ENCODE results near the gene TMIE.

Gene TMIE

DNA sequence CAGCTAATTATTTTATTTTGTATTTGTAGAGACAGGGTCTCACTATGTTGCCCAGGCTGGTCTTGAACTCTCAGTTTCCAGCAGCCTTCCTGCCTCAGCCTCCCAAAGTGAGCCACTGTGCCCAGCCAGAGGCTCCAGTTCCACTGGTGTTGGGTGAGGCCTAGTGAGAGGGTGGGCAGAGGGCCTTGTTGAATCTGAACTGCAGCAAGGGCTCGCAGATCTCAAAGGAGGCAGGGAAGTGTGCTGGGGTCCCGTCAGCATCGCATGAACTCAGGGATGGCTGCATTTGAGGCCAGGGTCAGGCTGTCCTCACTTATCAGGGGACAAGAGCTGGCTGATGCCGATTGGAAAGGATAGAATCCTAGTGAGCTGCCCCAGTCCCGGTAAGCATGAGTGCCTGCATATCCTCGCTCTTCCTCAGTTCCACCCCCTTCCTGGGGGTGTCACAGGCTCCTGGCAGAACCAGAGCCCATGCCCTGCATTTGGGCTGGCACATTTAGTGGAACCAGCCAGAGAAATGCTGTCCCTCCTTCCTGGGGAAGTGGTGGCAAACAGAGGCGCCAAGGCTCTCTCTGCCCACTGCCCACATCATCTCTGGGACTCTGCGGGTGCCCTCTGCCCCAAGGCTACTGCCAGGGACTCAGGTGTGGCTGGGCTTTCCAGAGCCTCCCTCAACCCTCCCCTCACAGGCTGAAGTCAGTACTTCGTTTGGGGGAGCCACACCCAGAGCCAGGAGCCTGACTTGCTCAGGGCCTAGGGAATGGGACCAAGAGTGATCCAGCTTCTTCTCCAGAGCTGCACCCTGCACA is 31.8 kb upstream of the TMIE start:
- DNase-seq = no peak

DNA sequence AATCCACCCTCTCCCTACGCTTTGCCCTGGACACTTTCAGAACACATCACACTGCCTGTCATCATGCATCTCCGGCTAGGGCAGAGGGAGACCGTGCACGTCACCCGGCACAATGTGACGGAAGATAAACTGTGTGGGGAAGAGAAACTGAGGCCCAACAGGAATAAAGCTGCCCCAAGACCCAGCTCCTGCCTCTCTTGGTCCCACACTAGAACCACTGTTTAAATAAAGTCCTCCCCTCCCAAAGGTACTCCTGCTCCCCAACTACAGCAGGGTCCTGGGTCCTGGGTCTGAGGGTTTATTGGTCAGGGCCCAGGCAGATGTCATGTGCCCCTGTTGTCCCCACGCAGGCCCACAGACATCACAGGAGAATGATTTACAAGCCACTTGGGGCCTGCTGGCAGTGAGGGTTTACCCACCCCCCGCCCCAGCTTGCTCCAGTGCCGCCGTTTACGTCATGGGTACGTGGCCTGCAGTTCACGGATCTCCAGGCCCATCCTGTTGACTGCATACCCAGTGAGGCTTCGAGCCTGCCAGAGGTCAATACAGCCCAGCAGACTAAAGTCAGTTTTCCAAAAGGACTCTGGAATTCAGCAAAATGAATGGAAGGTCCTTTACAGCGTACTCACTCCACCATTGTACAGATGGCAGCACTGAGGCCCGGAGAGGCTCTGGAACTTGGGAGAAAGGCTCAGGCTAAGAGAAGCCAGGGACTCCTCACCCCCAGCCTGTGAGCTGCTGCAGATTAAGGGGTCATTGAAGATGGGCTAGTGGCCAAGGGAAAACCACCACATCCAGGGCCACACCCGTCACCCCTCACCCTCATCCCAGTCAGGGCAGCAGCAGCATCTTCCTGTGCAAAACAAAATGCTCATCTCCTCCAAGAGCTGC is 30.9 kb upstream of the TMIE start:
- DNase-seq = no peak

DNA sequence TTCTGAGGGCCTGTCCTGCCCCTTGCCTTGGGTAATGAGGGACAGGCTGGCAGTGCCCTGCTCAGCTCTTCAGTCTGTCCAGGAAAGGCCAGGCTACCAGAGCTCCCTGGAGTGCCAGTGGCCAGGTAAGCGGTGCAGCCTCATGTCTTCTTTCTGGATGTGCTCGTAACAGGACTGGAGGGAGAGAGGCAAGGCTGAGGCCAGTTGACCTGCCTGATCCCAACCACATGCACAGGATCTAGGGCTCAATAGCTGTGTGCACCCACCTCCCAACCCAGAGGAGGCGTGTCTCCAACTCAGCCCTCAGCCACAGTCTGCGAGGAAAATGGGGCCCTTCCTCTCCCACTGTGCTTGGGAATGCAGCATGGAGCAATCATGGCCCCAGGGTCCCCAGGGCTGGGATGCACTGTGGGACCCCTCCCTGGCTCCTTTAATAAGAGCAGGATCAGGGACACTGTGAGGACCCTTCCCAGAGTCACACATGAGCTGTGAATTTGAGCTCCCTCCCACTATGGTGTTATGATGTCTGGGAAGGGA is 30.2 kb upstream of the TMIE start:
- no peak for DNase-seq

DNA sequence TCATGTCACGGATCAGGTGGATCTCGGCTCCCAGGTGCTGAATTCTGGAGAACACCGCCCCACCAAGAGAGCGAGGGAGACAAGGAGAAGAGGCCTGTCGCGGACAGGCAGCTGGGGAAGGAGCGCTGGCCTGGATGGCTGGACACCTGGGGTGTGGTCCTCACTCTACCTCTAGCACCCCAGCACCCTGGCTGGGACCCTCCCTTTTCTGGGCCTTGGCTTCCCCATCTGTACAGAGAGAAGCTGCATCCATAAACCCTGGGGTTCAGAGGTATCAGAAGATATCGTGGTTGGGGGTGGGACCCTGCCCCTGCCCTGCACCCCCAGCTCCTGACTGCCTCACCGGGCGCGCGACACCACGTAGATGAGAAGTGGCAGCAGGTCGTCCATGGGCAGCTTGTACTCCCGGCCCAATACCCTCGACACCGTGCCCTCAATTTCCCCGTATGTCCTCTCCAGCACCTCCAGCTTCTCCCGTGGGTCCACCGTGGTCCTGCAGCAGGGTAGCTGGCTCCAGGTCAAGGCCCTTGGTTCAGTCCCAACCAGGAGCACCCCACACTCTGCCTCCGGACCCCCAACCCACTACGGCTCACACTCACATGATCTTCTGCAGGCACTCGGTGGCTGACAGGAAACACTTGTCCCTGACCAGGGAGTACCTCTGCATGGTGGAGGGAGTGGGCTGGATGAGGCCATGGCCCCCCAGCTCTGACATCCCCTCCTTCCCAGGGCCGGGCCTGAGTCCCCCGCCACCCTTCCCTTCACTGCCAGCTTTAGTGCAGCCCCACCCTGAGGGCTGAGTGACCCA is 29.4 kb upstream of the TMIE start:
- no peak for DNase-seq

DNA sequence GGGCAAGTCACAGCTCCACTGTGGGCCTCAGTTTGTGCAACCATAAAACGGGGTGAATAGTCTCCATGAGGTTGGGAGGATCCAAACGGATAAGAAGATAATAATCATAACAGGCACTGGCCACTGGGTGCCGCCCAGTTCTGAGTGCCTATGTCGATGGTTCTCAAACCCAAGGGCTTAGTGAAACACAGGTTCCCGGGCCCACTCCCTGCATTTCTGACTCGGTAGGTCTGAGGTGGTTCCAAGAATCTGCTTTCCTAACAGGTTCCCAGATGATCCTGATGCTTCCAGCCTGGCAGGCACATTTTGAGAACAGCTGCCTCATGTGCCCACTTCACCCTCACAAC is 28.9 kb upstream of the TMIE start:
- DNase-seq = no peak

DNA sequence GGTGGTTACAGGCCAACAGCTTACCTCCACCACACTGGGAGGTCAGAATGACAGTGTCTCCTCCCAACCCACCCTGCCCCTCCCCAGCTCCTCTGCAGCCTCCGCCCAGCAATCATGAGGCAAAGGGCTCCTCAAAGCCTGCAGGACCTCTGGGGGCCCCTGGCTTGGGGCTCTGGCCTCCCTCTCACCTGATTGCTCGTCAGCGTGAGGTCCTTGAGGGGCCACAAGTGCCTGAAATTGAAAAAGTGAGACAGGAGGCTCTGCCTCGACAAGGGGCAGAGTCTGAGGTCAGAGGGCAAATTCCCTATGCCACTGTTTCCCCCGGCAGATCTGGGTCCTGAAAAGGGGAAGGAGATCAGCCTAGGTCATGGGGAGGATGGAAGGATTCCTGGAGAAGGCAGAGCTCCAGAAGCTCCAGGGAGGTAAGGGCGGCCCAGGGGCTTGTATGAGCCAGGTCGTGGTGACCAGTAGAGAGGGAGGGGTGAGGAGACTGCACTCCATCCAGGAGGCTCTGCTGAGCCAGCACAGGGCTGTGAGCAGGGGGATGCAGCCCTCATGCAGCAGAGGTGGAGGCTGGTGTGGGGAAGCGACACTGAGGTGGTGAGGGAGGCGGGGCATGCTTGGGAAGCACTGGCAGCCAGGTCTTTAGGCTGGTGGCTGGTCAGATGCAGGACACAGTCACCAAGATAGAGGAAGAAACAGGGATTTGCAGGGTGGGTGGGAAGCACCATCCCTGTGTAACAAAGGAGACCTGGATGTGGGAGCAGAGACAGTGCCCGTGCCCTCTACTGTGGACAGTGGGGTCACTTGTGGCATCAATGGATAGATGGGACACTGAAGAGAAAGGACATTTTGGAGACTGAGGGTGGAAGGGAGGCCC is 27.8 kb upstream of the TMIE start:
- no peak for DNase-seq

DNA sequence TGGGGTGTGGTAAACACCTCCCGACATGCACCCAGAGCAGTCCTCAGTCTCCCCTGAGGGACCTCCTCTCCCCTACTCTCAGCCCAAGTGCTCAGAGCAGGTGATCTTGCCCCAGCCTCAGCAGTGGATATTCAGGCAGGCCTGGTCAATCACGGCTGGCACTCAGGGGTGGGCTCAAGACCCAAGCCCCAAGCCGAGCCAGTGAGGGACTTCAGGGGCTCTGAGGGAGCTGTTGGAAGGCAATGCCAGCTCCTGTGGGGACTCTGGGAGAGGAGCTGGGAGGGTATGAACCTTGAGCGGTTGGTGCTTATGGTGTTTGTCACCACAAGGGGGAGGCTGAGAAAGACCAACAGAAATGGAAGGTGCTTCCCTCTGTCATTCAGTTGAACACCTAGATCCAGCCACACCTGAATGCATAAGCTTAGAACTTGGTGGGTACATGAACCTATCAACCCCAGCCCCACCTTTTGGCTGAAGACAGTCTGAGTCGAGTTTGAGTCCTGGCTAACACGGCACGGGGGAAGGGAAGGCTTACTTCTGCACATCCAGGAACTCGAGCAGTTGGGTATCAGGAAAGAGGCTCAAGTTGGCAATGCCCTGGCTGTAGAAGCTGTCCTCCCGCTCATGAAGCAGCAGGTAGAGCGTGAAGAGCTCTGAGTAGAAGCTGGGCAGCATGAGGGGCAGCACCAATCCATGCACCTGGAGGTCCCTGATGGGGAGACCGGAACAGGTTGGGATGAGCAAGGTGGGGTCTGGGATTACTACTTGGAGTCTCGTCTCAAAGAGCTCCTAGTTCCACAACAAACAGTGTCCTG is 27.0 kb upstream of the TMIE start:
- DNase-seq = no peak

DNA sequence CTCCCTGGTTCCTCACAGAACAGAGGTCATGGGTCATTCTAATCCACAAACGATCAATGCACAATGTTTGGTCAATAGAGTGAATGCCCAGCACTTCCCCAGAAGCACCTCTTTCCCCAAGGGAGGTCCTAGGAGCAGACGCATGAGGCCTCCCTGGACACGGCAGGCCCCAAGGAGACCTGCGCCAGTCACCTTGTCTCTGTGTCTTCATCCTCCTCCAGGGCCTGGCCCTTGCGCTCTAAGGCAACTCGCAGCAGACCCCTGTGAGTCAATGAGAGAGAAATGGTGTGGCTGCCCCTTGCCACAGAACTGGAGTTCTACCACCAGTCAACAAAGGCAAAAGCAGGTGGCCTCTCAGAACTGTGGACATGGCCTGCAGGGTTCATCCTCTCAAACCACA is 25.8 kb upstream of the TMIE start:
- no peak for DNase-seq

DNA sequence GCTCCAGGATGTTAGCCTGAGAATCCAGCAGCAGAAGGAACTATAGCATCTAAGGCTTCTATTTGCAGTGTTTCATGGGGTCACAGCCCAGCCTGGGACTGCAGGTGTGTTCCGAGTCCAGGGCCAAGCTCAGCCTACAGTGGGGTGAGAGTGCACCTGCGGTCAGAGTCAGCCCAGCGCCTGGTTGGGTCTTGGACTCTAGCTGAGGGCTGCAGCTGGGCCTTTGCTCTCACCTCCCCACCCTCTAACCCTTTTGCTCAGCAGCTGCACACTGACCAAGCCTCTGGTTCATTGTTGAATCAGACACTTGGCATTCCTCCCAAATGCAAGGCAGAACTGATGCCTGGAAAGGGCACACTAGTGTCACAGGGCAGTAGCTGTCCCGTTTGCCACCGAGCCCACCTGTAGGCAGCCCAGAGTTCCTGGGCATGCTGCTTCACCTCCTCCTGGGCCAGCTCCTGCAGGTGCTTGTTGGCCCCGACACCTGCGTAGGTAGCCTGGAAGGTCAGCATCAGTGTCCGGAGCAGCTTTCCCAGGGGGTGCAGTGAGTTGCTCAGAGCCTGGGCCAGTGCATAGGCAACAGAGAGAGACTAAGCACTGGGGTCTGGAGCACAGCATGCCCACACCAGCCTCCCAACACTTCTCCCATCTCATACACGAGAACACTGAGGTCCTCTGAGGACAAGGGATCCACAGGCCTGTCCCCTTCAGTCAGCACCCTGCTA is 25.2 kb upstream of the TMIE start:
- no peak for DNase-seq

DNA sequence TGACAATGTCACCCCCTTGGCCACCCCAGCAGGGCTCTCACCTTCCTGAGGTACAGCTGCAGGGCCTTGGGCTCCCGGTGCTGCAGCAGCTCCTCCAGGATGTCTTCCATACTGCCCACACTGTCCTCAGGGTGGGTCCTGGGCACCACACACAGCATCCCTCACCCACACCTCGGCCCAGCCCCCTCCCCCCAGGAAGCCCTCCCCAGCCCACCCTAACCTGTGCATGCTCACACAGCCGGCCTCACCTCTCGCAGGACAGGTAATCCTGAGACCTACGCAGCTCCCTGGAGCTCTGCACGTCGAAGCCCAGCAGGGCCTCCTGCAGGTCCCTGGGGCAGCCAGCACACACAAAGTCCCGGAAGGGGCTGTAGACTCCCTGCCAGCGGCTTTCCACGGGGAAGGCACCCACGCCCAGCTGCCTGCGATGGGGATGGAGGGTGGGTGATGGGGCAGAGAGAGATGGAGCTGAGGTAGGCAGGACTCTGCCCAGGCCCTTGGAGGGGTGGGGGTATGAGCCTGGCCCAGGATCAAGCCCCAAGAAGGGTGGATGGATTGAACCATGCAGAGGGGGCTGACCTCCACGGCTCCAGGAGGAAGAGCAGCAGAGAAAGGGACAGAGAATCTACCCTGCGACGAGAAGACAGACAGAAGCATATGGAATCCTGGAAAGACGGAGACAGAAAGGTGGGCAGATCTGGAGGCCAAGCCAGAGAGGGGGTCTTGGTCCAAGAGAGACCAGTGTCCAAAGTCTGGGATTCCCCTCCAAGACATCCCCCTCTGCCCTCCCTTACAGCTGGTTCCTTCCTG is 24.4 kb upstream of the TMIE start:
- DNase-seq = no peak

DNA sequence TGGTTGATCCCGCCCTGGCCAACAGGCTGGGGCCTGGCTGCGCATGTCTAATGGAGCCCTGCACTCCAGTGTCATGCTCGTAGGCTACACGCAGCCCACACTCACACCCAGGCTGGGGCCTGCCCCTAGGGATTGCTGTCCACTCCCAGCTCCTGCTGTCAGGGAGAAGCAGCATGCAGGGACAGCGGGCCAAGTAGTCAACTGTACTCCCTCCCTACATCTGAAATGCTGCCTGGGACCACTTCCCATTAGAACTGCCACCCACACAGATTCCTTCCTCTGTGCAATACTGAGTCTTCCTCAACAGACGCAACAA is 23.8 kb upstream of the TMIE start:
- DNase-seq = no peak

DNA sequence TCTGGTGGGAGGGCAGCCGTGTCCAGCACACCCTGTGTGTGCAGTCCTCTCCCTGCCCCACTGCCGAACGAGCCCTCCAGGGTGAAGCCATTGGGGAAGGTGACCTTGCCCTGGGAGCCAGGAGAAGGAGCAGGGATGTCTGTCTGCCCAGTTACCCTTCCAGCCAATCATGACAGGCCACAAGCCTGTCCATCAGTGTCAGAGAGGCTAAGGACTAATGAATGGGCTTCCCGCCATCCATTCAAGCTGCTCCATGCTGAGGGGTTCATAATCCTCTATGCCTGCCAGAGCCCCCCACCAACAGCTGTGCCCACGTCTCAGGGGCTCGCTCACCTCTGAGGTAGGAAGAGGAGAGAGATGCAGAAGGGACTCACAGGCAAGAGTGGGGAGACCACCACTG is 22.9 kb upstream of the TMIE start:
- no peak for DNase-seq

DNA sequence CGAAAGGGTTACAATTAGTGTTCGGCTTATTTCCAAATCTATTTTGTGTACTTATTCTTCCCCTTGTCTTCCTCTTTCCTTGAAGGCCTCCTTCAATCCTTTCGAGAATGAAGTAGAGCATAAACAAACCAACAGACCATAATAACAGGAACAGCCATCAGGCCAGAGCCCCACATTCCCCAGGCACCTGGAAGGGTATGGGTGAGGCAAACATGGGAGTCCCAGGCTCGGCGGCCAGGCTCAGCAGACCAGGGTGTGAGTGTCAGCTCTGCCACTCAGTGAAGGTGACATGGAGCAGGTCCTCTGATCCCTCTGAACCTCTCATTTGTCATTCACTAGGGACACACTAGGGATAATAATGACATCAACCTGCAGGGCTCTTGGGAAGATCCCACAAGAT is 21.5 kb upstream of the TMIE start:
- no peak for DNase-seq

DNA sequence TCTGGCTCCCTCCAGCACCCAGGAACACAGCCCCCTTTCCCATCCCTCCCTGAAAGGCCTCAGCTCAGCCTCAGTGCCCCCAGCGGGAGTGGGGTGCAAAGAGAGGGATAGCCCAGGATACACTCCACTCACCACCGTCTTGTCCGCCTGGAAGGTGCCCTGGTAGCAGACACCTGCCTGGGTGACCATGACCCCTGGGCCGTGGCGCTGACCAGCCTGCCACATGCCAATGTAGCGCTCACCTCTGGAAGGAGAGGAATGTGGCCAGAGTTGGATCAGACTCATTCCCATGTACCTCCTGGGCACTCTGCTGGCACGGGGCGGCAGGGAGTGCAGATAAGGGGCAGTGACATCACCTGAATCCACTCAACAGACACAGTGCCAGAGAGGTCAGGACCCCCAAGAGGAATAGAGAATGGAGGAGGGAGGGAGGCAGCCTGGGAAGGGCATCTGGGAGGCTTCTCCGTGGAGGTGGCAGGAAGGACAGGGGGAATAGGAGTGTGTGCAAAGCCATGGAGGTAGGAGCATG is 20.8 kb upstream of the TMIE start:
- no peak for DNase-seq

DNA sequence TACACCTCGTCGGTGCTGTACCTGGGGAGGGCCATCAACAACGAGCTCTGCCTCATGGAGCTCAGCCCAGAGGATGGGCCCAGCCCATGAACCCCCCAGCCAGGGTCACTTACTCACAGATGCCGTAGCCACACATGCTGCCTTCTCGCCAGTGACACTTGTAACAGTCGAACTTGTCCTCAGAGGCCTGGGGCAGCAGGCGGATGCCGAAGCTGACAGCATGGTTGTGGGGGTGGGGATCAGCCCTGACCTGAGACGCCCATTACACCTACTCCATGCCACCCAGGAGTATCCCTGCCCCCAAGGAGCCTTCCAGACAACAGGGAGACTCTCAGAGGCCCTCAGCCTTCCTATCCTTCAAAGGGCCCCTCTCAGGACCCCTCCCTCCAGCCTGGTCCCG is 19.8 kb upstream of the TMIE start:
- DNase-seq = no peak

DNA sequence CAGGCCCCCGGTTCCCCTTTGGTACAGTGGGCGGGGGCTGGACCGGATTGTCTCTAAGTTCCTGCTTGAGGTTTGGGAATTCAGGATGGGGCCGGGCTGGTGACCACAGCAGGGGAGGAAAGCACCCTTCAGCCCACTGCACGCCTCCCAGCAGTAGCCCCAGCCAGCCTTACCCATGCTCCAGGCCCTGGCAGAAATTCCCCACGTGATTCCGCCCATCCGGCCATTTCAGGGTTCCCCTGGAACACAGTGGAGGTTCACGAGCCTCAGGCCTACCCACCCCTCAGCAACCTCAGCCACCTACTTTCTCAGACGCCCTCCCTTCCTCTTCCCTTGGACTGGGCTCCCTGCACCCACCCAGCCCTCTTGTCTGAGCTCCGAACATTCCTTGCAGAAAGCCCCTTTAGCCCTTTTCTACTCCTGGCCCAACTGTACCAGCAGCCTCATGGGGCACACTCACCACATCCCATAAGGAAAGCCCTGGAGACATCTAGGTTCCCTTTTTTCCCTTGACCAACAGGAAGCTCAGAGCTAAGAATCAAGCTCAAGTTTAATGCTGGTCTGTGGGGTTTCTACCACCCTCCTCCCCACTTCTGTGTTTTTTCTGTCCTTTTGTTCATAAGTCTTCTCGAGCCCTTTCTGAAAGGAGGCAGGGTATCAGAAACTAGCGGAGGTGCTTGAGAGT is 19.2 kb upstream of the TMIE start:
- DNase-seq = no peak

DNA sequence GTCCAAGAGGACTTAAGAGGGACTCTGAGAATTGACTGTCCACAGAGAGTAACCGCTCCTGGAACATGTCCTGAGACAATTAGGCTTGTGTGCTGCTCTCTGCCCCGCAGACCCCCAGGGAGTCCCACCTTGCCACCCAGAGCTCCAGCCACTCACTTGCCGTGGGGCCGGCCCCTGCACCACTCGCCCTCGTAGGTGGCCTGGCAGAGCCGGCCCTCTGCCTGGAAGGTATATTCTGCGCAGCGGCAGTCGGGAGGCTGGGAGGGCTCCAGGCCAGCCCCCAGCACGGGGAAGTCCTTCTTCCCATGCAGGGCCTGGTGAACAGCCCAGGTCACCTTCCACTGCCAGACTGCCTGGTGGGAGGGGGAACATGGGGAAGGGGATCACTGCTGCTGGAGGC is 18.2 kb upstream of the TMIE start:
- no peak for DNase-seq

DNA sequence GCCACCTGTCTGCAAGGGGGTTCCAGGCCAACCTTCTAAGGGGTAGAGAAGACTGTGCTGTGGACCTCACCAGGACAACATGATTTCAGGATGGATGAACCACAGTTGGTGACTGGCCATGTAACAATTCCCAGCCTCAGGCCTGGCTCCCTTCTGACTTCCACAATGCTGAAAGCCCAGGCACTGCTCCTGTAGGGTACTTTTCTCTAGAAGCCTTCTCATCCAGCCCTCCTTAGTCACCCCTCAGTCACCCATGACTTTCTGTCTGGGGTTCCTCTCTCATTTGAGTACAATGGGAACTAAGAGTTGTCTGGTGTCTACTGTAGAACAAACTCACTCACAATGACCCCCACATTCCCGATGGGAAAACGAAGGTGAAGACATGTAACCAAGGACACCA is 16.3 kb upstream of the TMIE start:
- DNase-seq = no peak

DNA sequence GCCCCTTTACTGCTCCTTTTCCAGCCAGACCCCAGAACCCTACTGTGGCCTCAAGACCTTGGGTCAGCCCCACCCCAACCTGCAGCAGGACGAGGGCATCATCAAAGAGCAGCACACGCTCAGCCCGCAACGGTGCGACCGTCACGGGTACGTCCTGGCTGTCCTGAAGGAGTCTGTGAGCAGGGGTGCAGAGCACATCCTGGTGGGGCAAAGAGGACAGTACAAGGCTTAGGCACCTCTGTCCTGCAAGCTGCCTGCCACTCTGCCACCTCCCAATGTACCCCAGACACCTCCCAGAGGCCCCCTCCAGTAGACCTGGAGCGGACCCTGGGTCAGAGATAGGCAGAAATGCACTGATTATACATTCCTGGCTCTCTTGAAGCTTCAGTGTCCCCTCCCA is 15.7 kb upstream of the TMIE start:
- no peak for DNase-seq
